GM21528 (cell line): Measurements from ENCODE around the gene FAM47B.

Experiments used
- ATAC-seq: cut with Tn5 transposase; IDR thresholded peaks from one replicate; pipeline ENCODE4 v1.9.1; 2021; ENCODE audit warnings: mild to moderate bottlenecking, moderate library complexity; ENCODE audit not compliant: unreplicated experiment, low FRiP score

The FAM47B gene

GRCh38 chrX:34942496-34942895 is at the start of gene FAM47B:
Gene FAM47B, plus strand, starts transcription at chrX:34942796. Its CDS starts 36 bp downstream, at chrX:34942832.
- no peak for ATAC-seq

- no peak for ATAC-seq
Measured at GRCh38 chrX:34893741-34894140, 48.9 kb upstream of the FAM47B start.

GRCh38 chrX:34900691-34901090 is 41.9 kb upstream of the FAM47B start:
- no peak for ATAC-seq

- ATAC-seq: no peak
Measured at GRCh38 chrX:34901761-34902160, 40.8 kb upstream of the FAM47B start.

GRCh38 chrX:34903316-34903715 is 39.3 kb upstream of the FAM47B start:
- ATAC-seq: no peak

- no peak for ATAC-seq
Measured at GRCh38 chrX:34909151-34909550, 33.4 kb upstream of the FAM47B start.

- ATAC-seq: no peak
Measured at GRCh38 chrX:34915463-34916225, 27.0 kb upstream of the FAM47B start.

GRCh38 chrX:34917146-34917545 is 25.4 kb upstream of the FAM47B start:
- ATAC-seq: no peak

GRCh38 chrX:34918091-34918736 is 24.4 kb upstream of the FAM47B start:
- ATAC-seq: no peak

- no peak for ATAC-seq
Measured at GRCh38 chrX:34918856-34919255, 23.7 kb upstream of the FAM47B start.

- no peak for ATAC-seq
Measured at GRCh38 chrX:34927866-34928265, 14.7 kb upstream of the FAM47B start.

- no peak for ATAC-seq
Measured at GRCh38 chrX:34943235-34943634, 639 bp downstream of the FAM47B start.

- no peak for ATAC-seq
Measured at GRCh38 chrX:34956916-34957315, 14.3 kb downstream of the FAM47B start.

- no peak for ATAC-seq
Measured at GRCh38 chrX:34961662-34962061, 19.1 kb downstream of the FAM47B start.

- no peak for ATAC-seq
Measured at GRCh38 chrX:34972206-34972605, 29.6 kb downstream of the FAM47B start.

GRCh38 chrX:34978171-34978570 is 35.6 kb downstream of the FAM47B start:
- ATAC-seq: no peak

- no peak for ATAC-seq
Measured at GRCh38 chrX:34987646-34988045, 45.0 kb downstream of the FAM47B start.
